ENCODE data around the gene BMAL1. TPM values are rescaled to one million over a fixed set of nuclear protein-coding genes. Genes with fewer than 3 reads are reported as not detected.
A peak's percentile ranks its signal among the peaks of the same experiment; 100 is the strongest.

The BMAL1 gene
- total RNA-seq, 1 experiment from 2014 or later = 3.3 TPM

DNA sequence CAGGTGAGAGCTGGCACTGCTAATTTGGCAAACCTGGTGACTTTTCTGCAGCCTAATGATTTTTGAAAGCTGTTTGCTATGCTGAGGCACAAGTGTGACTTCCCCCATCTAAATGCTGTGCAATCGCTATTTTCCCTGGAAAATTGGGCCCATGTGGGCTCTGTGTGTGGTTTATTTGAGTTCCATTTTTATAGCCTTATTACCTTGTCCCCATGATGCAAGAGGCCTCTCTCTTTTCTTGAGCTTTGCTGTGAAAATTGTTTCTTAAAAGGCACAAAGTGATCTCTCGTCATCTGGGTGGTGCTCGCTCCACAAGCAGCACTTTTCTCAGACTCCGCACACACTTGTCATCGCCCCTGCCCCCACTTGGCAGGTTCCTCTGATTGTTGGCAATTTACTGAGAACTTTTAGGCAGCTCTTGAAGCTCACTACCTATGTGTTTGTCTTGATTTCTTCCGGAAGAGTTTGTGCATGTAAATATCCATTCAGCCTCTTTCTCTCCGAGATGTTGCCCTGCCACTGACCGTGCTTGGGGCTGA is 24.9 kb downstream of the BMAL1 start:
- Mint-ChIP-seq H3K27ac (no peak overlapping the region), H3K4me1 (peaks cover 6 to 19% of the 10 kb centered on the region in 2 experiments; a peak in 3 of 4 replicates), H3K9me3 (no peaks in the 10 kb centered on the region), H3K27me3 (ENCODE audit: low read depth) (no peaks in the 10 kb centered on the region), H3K4me3 (no peak overlapping the region), H3K36me3 (ENCODE audit: insufficient read depth in 1 of 3, low read depth in 3 of 3) (no peaks in the 10 kb centered on the region; a peak in 1 of 7 replicates)
- Histone ChIP-seq H3K9me3 (ENCODE audit: control insufficient read depth, low read depth, low read length) (no peaks in the 10 kb centered on the region), H2BK5ac (ENCODE audit: insufficient read length, low read length) (no peak overlapping the region), H3K56ac (ENCODE audit: insufficient read length, low read depth, low read length) (no peak overlapping the region), H2BK12ac (ENCODE audit: insufficient read length, low read depth, low read length) (no peak overlapping the region), H4K91ac (ENCODE audit: insufficient read length, low read depth, low read length) (no peak overlapping the region), H3K27ac (ENCODE audit: insufficient read length, low read depth, low read length) (no peak overlapping the region), H2AFZ (ENCODE audit: low read length) (no peak overlapping the region), H3K23me2 (ENCODE audit: insufficient read length, low read depth, low read length, poor library complexity, severe bottlenecking) (no peaks in the 10 kb centered on the region), H4K20me1 (ENCODE audit: control insufficient read depth, insufficient read depth, insufficient read length) (peaks cover 2% of the 10 kb centered on the region), H2AK5ac (ENCODE audit: insufficient read length, low read length) (no peak overlapping the region), H3K27me3 (ENCODE audit: insufficient read depth, low read length) (no peaks in the 10 kb centered on the region), H2BK120ac (ENCODE audit: low read depth, low read length, poor library complexity, severe bottlenecking) (no peak overlapping the region), H3T11ph (ENCODE audit: low read length) (no peak overlapping the region), H4K8ac (replicated peaks; ENCODE audit: insufficient read length, low read depth, low read length) (no peak overlapping the region), H3K14ac (ENCODE audit: insufficient read depth, low read length) (no peak overlapping the region), H3K79me2 (ENCODE audit: insufficient read depth, low read length) (no peaks in the 10 kb centered on the region), H2BK20ac (ENCODE audit: low read depth, low read length, poor library complexity, severe bottlenecking) (no peak overlapping the region), H3K4me2 (ENCODE audit: insufficient read depth, insufficient read length, low read length) (no peak overlapping the region), H3K4me1 (ENCODE audit: insufficient read depth, low read length) (no peaks in the 10 kb centered on the region), H3K9ac (ENCODE audit: extremely low read depth, insufficient read length, low read length) (no peak overlapping the region), H3K23ac (ENCODE audit: insufficient read length, low read depth, low read length) (peak overlapping the region; percentile 11), H3K79me1 (ENCODE audit: insufficient read depth, low read depth, low read length, poor library complexity, severe bottlenecking) (no peaks in the 10 kb centered on the region), H3K4ac (ENCODE audit: low read depth, low read length) (no peak overlapping the region), H3K18ac (ENCODE audit: insufficient read length, low read depth, low read length) (no peak overlapping the region), H4K5ac (ENCODE audit: insufficient read length, low read depth, low read length) (no peak overlapping the region), H2BK15ac (ENCODE audit: low read depth, low read length) (no peak overlapping the region)
- TF ChIP-seq, protein P1, sequence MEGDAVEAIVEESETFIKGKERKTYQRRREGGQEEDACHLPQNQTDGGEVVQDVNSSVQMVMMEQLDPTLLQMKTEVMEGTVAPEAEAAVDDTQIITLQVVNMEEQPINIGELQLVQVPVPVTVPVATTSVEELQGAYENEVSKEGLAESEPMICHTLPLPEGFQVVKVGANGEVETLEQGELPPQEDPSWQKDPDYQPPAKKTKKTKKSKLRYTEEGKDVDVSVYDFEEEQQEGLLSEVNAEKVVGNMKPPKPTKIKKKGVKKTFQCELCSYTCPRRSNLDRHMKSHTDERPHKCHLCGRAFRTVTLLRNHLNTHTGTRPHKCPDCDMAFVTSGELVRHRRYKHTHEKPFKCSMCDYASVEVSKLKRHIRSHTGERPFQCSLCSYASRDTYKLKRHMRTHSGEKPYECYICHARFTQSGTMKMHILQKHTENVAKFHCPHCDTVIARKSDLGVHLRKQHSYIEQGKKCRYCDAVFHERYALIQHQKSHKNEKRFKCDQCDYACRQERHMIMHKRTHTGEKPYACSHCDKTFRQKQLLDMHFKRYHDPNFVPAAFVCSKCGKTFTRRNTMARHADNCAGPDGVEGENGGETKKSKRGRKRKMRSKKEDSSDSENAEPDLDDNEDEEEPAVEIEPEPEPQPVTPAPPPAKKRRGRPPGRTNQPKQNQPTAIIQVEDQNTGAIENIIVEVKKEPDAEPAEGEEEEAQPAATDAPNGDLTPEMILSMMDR (conservative IDR thresholded peaks at IDR 0.05) = no peak
- WGBS (ENCODE audit: extremely low coverage, insufficient read length, low lambda C conversion rate) = no CpG with 5 or more reads among the region's 8 CpGs
- no peak for DNase-seq
